ENCODE data around the gene ATL3.

ATL3 gene

GRCh38 chr11:63616953-63617352 lies 54.2 kb downstream of the ATL3 start:
- TF ChIP-seq CTCF (IDR thresholded peaks at IDR 0.05; ENCODE audit: poor library complexity, severe bottlenecking) = no peak
- Histone ChIP-seq H3K4me1 (ENCODE audit: insufficient read depth, poor library complexity, severe bottlenecking) (no peaks in the 10 kb centered on the region), H3K27ac (ENCODE audit: poor library complexity, severe bottlenecking) (no peak overlapping the region), H3K27me3 (ENCODE audit: insufficient read depth, poor library complexity, severe bottlenecking) (no peaks in the 10 kb centered on the region), H3K9me3 (ENCODE audit: severe bottlenecking) (no peaks in the 10 kb centered on the region), H3K36me3 (ENCODE audit: low read depth) (no peaks in the 10 kb centered on the region), H3K4me3 (ENCODE audit: severe bottlenecking) (no peak overlapping the region)
- DNase-seq (ENCODE audit: low spot score) = no peak
- no peak for ATAC-seq (ENCODE audit: low read depth)

GRCh38 chr11:63614136-63614671 lies 57.0 kb downstream of the ATL3 start, which contains the start of gene PLAAT3:
Gene PLAAT3 (minus strand): TSS chr11:63614433. CDS start chr11:63614014, 419 bp downstream.
- ATAC-seq (ENCODE audit: low read depth) (peak; percentile 80), DNase-seq (ENCODE audit: low spot score) (no peak)
- no peaks in the 10 kb centered on the region for H3K9me3 ChIP-seq (ENCODE audit: severe bottlenecking)
- no peak for TF ChIP-seq CTCF (IDR thresholded peaks at IDR 0.05; ENCODE audit: poor library complexity, severe bottlenecking)
- no peaks in the 10 kb centered on the region for H3K27me3 ChIP-seq (ENCODE audit: insufficient read depth, poor library complexity, severe bottlenecking)
- no peak within 1 kb of the TSS for H3K27ac ChIP-seq (ENCODE audit: poor library complexity, severe bottlenecking)
- no peaks in the 10 kb centered on the region for H3K36me3 ChIP-seq (ENCODE audit: low read depth)
- H3K4me3 ChIP-seq (ENCODE audit: severe bottlenecking) = peak within 1 kb of the TSS; percentile 41
- H3K4me1 ChIP-seq (ENCODE audit: insufficient read depth, poor library complexity, severe bottlenecking) = no peaks in the 10 kb centered on the region

GRCh38 chr11:63613517-63614135 lies 57.5 kb downstream of the ATL3 start:
- no peaks in the 10 kb centered on the region for H3K36me3 ChIP-seq (ENCODE audit: low read depth)
- DNase-seq (ENCODE audit: low spot score) (no peak), ATAC-seq (ENCODE audit: low read depth) (peak; percentile 32)
- TF ChIP-seq CTCF (IDR thresholded peaks at IDR 0.05; ENCODE audit: poor library complexity, severe bottlenecking) = no peak
- H3K27ac ChIP-seq (ENCODE audit: poor library complexity, severe bottlenecking) = no peak overlapping the region
- H3K4me3 ChIP-seq (ENCODE audit: severe bottlenecking) = peak overlapping the region; percentile 41
- no peaks in the 10 kb centered on the region for H3K4me1 ChIP-seq (ENCODE audit: insufficient read depth, poor library complexity, severe bottlenecking)
- H3K9me3 ChIP-seq (ENCODE audit: severe bottlenecking) = no peaks in the 10 kb centered on the region
- H3K27me3 ChIP-seq (ENCODE audit: insufficient read depth, poor library complexity, severe bottlenecking) = no peaks in the 10 kb centered on the region

- DNase-seq (ENCODE audit: low spot score) = no peak
- H3K4me1 ChIP-seq (ENCODE audit: insufficient read depth, poor library complexity, severe bottlenecking) = no peaks in the 10 kb centered on the region
- no peak overlapping the region for H3K4me3 ChIP-seq (ENCODE audit: severe bottlenecking)
- no peak overlapping the region for H3K27ac ChIP-seq (ENCODE audit: poor library complexity, severe bottlenecking)
- H3K36me3 ChIP-seq (ENCODE audit: low read depth) = no peaks in the 10 kb centered on the region
- H3K27me3 ChIP-seq (ENCODE audit: insufficient read depth, poor library complexity, severe bottlenecking) = no peaks in the 10 kb centered on the region
- no peak for TF ChIP-seq CTCF (IDR thresholded peaks at IDR 0.05; ENCODE audit: poor library complexity, severe bottlenecking)
- H3K9me3 ChIP-seq (ENCODE audit: severe bottlenecking) = no peaks in the 10 kb centered on the region
- no peak for ATAC-seq (ENCODE audit: low read depth)
Observed at GRCh38 chr11:63612181-63612580, 59.0 kb downstream of the ATL3 start.

- Histone ChIP-seq H3K36me3 (ENCODE audit: low read depth) (no peaks in the 10 kb centered on the region), H3K27ac (ENCODE audit: poor library complexity, severe bottlenecking) (no peak overlapping the region), H3K9me3 (ENCODE audit: severe bottlenecking) (no peaks in the 10 kb centered on the region), H3K4me3 (ENCODE audit: severe bottlenecking) (no peak overlapping the region), H3K4me1 (ENCODE audit: insufficient read depth, poor library complexity, severe bottlenecking) (no peaks in the 10 kb centered on the region), H3K27me3 (ENCODE audit: insufficient read depth, poor library complexity, severe bottlenecking) (no peaks in the 10 kb centered on the region)
- ATAC-seq (ENCODE audit: low read depth) (no peak), DNase-seq (ENCODE audit: low spot score) (no peak)
- TF ChIP-seq CTCF (IDR thresholded peaks at IDR 0.05; ENCODE audit: poor library complexity, severe bottlenecking) = no peak
Observed at GRCh38 chr11:63611395-63611747, 59.8 kb downstream of the ATL3 start.
